Endothelial cell of umbilical vein (primary cell): Measurements from ENCODE around the gene TJP3.

ENCODE experiments used
- CTCF ChIP-seq, 2 donors: IDR thresholded peaks; 1 replicate in 1 of 2; 2 replicates in 1 of 2; pipeline ENCODE4 v1.5.1; 2011; ENCODE audit warnings: low read length in 2 of 2, mild to moderate bottlenecking in 2 of 2, moderate library complexity in 2 of 2, control low read depth in 1 of 2, inconsistent platforms in 1 of 2, low read depth in 1 of 2; ENCODE audit not compliant: insufficient read depth in 1 of 2; ENCODE audit errors: extremely low read depth in 1 of 2
- EZH2 ChIP-seq: IDR thresholded peaks from 2 replicates; pipeline ENCODE4 v1.6.1; 2012; ENCODE audit warnings: borderline replicate concordance, low read depth, mild to moderate bottlenecking, moderate library complexity, low read length, inconsistent platforms; ENCODE audit not compliant: severe bottlenecking
- FOS ChIP-seq: IDR thresholded peaks from 2 replicates; pipeline ENCODE4 v1.6.1; 2011; ENCODE audit warnings: mild to moderate bottlenecking, low read length, moderate library complexity, borderline replicate concordance; ENCODE audit not compliant: insufficient read depth
- GATA2 ChIP-seq: IDR thresholded peaks from 2 replicates; pipeline ENCODE4 v1.7.0; 2011; ENCODE audit warnings: low read depth, mild to moderate bottlenecking, moderate library complexity, mixed read lengths, low read length; ENCODE audit not compliant: insufficient read length, insufficient read depth
- JUN ChIP-seq: IDR thresholded peaks from 2 replicates; pipeline ENCODE4 v1.6.1; 2011; ENCODE audit warnings: borderline replicate concordance, low read depth; ENCODE audit not compliant: insufficient read length, insufficient read depth
- MYC ChIP-seq: IDR thresholded peaks from one replicate; pipeline ENCODE4 v1.6.1; 2011; ENCODE audit warnings: mild to moderate bottlenecking, low read depth, low read length
- POLR2A ChIP-seq: IDR thresholded peaks from 2 replicates; pipeline ENCODE4 v1.6.1; 2012; ENCODE audit warnings: low read depth, mild to moderate bottlenecking, control low read depth, low read length
- POLR2AphosphoS5 ChIP-seq: IDR thresholded peaks from 2 replicates; pipeline ENCODE4 v1.6.1; 2012; ENCODE audit warnings: low read depth, mild to moderate bottlenecking, control low read depth, low read length, moderate library complexity; ENCODE audit not compliant: insufficient read depth
- TF ChIP-seq, protein P1 (sequence below): IDR thresholded peaks from 2 replicates; pipeline ENCODE4 v1.6.1; 2011; ENCODE audit not compliant: insufficient read depth, insufficient read length

- no peak for TF ChIP-seq EZH2
- TF ChIP-seq CTCF (IDR thresholded peaks at IDR 0.05; ENCODE audit: extremely low read depth in 1 of 2, insufficient read depth in 1 of 2, low read depth in 1 of 2, low read length in 2 of 2): no peak
- no peak for TF ChIP-seq POLR2A
- no peak for TF ChIP-seq POLR2AphosphoS5
- no peak for TF ChIP-seq MYC
- TF ChIP-seq, protein P1, sequence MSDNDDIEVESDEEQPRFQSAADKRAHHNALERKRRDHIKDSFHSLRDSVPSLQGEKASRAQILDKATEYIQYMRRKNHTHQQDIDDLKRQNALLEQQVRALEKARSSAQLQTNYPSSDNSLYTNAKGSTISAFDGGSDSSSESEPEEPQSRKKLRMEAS: no peak
- no peak for TF ChIP-seq GATA2
- TF ChIP-seq JUN: no peak
- TF ChIP-seq FOS: no peak
These were observed 16.5 kb upstream of the TJP3 start for GRCh38 chr19:3691726-3692125.
